RWPE2 (cell line): Measurements from ENCODE around the gene ZFYVE28.

Source experiments
- ATAC-seq: fragments of 200-7000 bp; cut with Tn5 transposase; 3 replicates; pipeline ENCODE4 v1.9.1; 2021; ENCODE audit warnings: low read depth
- DNase-seq: peaks from one replicate; pipeline ENCODE4 v3.0.0-alpha.2; 2020; ENCODE audit warnings: low spot score
- H3K27ac ChIP-seq: fragments of 450-650 bp; 2 replicates; pipeline ENCODE4 v1.5.1; 2017; ENCODE audit warnings: mild to moderate bottlenecking; ENCODE audit not compliant: poor library complexity, severe bottlenecking
- H3K27me3 ChIP-seq: fragments of 250-450 bp; sonication (Bioruptor Pico); 2 replicates; pipeline ENCODE4 v1.5.1; 2021; ENCODE audit warnings: mild to moderate bottlenecking, moderate library complexity; ENCODE audit not compliant: insufficient read depth, poor library complexity, severe bottlenecking
- H3K36me3 ChIP-seq: fragments of 250-450 bp; sonication (Bioruptor Pico); 2 replicates; pipeline ENCODE4 v1.5.1; 2020; ENCODE audit warnings: low read depth, mild to moderate bottlenecking, moderate library complexity
- H3K4me1 ChIP-seq: fragments of 250-450 bp; sonication (Bioruptor Pico); 2 replicates; pipeline ENCODE4 v1.5.1; 2021; ENCODE audit warnings: mild to moderate bottlenecking, moderate library complexity; ENCODE audit not compliant: insufficient read depth, poor library complexity, severe bottlenecking
- H3K4me3 ChIP-seq: fragments of 250-450 bp; sonication (Bioruptor Pico); 2 replicates; pipeline ENCODE4 v1.5.1; 2021; ENCODE audit warnings: mild to moderate bottlenecking, moderate library complexity; ENCODE audit not compliant: severe bottlenecking
- H3K9me3 ChIP-seq: fragments of 250-450 bp; sonication (Bioruptor Pico); 2 replicates; pipeline ENCODE4 v1.5.1; 2021; ENCODE audit warnings: mild to moderate bottlenecking, moderate library complexity; ENCODE audit not compliant: severe bottlenecking
- TF ChIP-seq, protein P1 (sequence below): fragments of 450-650 bp; IDR thresholded peaks from one replicate; pipeline ENCODE4 v1.5.1; 2017; ENCODE audit warnings: mild to moderate bottlenecking, moderate library complexity; ENCODE audit not compliant: poor library complexity, severe bottlenecking

Gene ZFYVE28

DNA sequence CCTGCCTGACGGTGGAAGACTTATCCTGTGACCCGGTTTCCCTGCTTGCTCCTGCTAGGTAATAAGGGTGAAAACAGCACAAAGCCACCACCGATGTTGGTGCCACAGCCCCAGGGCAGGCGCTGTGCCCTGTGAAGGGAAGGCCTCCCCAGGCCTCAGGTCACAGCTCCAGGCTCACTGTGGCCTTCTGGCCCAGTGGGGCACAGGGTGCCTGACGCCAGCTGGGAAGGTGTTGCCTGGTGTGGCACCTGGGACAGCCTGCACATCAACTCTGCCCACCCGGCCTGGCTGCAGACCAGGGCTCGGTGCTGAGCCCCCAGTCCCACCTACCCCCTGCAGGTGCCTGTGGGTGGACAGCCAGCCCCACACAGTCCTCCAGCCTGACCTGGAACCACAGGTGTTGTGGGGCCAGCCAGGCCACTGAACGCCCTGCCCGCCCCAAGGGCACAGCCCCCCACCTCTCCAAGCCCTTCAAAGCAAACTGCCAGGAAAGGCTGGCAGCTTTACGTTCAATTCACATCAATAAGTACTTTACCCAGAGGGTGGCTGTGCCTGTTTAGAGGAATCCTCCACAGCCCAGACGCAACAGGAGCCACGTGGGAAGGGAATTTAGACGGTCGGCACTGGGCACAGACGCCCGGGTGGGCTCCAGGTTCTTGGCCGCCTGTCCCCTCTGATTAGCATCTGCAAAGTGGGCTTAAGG lies 54.3 kb downstream of the ZFYVE28 start:
- Histone ChIP-seq H3K9me3 (no peaks in the 10 kb centered on the region), H3K27ac (peak overlapping the region; percentile 8), H3K4me1 (peaks cover 7% of the 10 kb centered on the region), H3K4me3 (peak overlapping the region; percentile 47), H3K27me3 (no peaks in the 10 kb centered on the region), H3K36me3 (no peaks in the 10 kb centered on the region)
- TF ChIP-seq, protein P1, sequence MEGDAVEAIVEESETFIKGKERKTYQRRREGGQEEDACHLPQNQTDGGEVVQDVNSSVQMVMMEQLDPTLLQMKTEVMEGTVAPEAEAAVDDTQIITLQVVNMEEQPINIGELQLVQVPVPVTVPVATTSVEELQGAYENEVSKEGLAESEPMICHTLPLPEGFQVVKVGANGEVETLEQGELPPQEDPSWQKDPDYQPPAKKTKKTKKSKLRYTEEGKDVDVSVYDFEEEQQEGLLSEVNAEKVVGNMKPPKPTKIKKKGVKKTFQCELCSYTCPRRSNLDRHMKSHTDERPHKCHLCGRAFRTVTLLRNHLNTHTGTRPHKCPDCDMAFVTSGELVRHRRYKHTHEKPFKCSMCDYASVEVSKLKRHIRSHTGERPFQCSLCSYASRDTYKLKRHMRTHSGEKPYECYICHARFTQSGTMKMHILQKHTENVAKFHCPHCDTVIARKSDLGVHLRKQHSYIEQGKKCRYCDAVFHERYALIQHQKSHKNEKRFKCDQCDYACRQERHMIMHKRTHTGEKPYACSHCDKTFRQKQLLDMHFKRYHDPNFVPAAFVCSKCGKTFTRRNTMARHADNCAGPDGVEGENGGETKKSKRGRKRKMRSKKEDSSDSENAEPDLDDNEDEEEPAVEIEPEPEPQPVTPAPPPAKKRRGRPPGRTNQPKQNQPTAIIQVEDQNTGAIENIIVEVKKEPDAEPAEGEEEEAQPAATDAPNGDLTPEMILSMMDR = no peak
- no peak for DNase-seq
- ATAC-seq = peak; percentile 6; the same call in 2 of the 3 replicates

DNA sequence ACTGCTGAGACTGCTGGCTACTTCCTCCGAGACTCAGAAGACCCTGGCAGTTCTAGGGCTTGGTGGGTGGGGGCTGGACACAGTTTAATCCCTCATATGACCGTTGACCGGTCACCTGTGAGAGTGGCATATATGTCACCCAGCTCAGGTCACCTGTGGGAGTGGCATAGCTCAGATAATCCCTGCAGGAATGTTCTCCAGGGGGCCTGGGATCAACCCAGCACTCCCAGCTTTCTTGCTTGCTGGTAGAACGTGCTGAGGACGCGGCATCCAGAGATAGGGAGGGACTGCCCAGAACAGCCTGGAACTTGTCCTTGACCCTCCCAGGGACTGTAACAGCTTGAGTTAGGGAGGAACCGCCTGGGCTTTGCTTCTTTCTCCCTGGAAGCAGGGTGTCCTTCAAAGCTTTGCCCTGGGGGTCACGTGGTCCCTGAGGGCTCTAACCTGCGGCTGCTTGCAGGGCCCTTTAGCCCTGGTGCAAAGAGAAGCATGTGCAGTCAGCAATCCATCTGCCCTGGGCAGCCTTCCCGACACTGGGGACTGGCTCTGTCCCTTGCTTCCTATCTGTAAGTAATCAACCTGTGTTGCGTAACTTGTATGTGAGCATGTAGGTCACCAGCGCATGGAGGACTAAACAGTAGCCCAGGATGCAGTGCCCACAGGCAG lies 55.3 kb downstream of the ZFYVE28 start:
- no peak for ATAC-seq
- TF ChIP-seq, protein P1 = no peak
- Histone ChIP-seq H3K4me1 (peaks cover 7% of the 10 kb centered on the region), H3K9me3 (no peaks in the 10 kb centered on the region), H3K36me3 (no peaks in the 10 kb centered on the region), H3K27ac (no peak overlapping the region), H3K4me3 (no peak overlapping the region), H3K27me3 (no peaks in the 10 kb centered on the region)
- no peak for DNase-seq

DNA sequence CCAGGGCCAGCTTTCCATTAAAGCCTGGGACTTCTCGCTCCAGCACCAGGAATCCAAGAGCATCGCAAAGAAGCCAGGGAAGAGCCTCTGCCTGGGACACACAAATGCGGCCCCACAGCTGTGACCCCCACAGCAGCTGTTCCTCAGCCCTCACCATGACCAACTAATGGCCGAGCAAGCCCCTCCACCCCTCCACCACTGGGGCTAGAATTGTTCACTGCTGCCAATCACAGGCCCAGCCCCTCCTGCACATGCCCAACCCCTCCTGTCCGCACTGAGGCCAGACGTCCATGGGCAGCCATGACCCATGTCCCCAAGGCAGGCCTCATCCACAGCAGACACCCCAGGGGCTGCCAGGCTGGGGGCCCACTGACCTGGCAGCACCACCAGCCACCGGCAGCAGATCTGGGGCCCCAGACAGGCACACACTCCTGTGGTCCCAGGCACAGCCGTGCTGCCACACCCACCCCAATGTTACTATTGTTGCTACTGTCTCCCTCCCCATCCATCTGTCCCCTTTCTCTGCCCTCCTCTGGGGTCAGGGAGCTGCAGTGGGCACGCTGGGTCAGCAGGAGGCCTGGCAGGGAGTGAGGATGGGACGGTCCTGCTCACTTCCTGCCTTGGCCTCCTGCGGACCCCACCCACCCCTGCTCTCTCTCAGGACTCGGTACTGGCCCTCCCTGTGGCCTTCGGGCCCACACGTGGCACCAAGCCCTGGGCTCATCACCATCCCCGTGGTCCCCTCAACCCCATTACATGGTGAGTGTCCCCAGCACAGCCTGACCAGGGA lies 56.0 kb downstream of the ZFYVE28 start:
- Histone ChIP-seq H3K4me1 (peaks cover 7% of the 10 kb centered on the region), H3K36me3 (no peaks in the 10 kb centered on the region), H3K4me3 (no peak overlapping the region), H3K9me3 (no peaks in the 10 kb centered on the region), H3K27ac (no peak overlapping the region), H3K27me3 (no peaks in the 10 kb centered on the region)
- ATAC-seq (no peak), DNase-seq (no peak)
- TF ChIP-seq, protein P1 = no peak

DNA sequence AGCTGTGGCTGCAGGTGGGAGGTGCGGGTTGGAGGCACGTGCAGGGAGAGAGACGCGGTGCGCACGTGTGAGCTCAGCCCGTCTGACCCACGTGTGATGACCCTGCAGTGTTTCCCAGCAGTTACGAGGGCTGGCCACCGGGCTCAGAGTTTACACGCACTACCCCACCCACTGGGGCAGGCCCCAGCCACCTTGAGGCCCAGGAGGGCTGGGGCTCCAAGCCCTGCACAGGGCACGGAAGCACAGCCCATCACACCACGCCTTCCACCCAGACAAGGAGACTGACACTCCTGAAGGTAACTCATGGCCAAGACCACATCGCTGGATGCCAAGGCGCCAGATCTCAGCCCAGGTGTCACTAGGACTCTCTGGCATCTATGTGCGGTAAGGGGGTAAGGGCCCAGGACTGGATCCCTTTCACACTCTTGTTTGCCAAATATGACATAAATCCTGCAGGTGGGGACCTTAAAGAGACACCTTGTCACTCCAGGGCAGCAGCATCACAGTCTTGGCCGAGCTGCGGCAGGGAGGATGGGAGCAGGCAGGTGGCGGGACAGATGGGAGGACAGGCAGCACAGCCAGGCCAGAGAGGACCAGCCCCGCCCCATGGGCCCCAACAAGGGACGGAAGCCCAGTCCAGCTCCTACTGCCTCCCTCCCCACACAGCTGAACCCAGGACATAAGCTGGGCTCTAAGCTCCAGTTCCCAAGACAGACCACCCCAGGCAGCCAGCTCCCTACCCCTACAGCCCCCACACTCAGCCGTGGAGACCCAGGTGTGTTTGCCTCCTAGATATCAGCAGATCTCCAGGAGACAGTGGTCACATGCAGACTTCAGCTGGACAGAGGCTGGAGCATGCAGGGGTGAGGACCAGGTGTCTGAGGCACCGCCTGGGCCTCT lies 56.8 kb downstream of the ZFYVE28 start:
- DNase-seq (no peak), ATAC-seq (no peak)
- H3K9me3 ChIP-seq = no peaks in the 10 kb centered on the region
- peaks cover 7% of the 10 kb centered on the region for H3K4me1 ChIP-seq
- TF ChIP-seq, protein P1 = no peak
- H3K27ac ChIP-seq = no peak overlapping the region
- no peaks in the 10 kb centered on the region for H3K36me3 ChIP-seq
- no peak overlapping the region for H3K4me3 ChIP-seq
- H3K27me3 ChIP-seq = no peaks in the 10 kb centered on the region
